HG02588 (cell line): ENCODE measurements around the gene TRAF3IP1.
A peak's percentile ranks its signal among the peaks of the same experiment; 100 is the strongest.
"Not testable (repeated sequence)": the region's sequence is repeated elsewhere in the genome, so short reads cannot be mapped to it uniquely, and the experiment has no call there.

ENCODE experiments used
- ATAC-seq: cut with Tn5 transposase; IDR thresholded peaks from one replicate; pipeline ENCODE4 v1.9.1; 2021; ENCODE audit warnings: mild to moderate bottlenecking, moderate library complexity; ENCODE audit not compliant: unreplicated experiment

TRAF3IP1 gene

GRCh38 chr2:238306672-238306998 lies 13.7 kb upstream of the TRAF3IP1 start:
- no peak for ATAC-seq

- ATAC-seq, result no peak
These were observed 12.1 kb upstream of the TRAF3IP1 start for GRCh38 chr2:238308177-238308576.

- ATAC-seq, result not testable (repeated sequence)
These were observed 9.6 kb upstream of the TRAF3IP1 start for GRCh38 chr2:238310721-238311120.

- ATAC-seq, result no peak
These were observed 6.9 kb upstream of the TRAF3IP1 start for GRCh38 chr2:238313289-238313990.

- ATAC-seq, result no peak
These were observed 6.3 kb upstream of the TRAF3IP1 start for GRCh38 chr2:238313991-238314350.

- no peak for ATAC-seq
These were observed 5.7 kb upstream of the TRAF3IP1 start for GRCh38 chr2:238314576-238314975.

- ATAC-seq, result no peak
These were observed 5.2 kb upstream of the TRAF3IP1 start for GRCh38 chr2:238315031-238315595.

GRCh38 chr2:238320648-238321281 lies 447 bp downstream of the TRAF3IP1 start:
- ATAC-seq, result peak; percentile 45

GRCh38 chr2:238321467-238321866 lies 1.1 kb downstream of the TRAF3IP1 start:
- ATAC-seq, result no peak

GRCh38 chr2:238322001-238322411 lies 1.7 kb downstream of the TRAF3IP1 start:
- ATAC-seq, result no peak

- ATAC-seq, result not testable (repeated sequence)
These were observed 3.9 kb downstream of the TRAF3IP1 start for GRCh38 chr2:238324248-238324647.

GRCh38 chr2:238325694-238326093 lies 5.4 kb downstream of the TRAF3IP1 start:
- ATAC-seq, result no peak

GRCh38 chr2:238326801-238327365 lies 6.6 kb downstream of the TRAF3IP1 start:
- ATAC-seq, result no peak

- ATAC-seq, result no peak
These were observed 7.4 kb downstream of the TRAF3IP1 start for GRCh38 chr2:238327751-238328150.

GRCh38 chr2:238330391-238330790 lies 10.1 kb downstream of the TRAF3IP1 start:
- ATAC-seq, result no peak

- ATAC-seq, result no peak
These were observed 11.6 kb downstream of the TRAF3IP1 start for GRCh38 chr2:238331916-238332315.

GRCh38 chr2:238334885-238335284 lies 14.6 kb downstream of the TRAF3IP1 start:
- no peak for ATAC-seq

- not testable (repeated sequence) for ATAC-seq
These were observed 15.3 kb downstream of the TRAF3IP1 start for GRCh38 chr2:238335591-238335990.

GRCh38 chr2:238336151-238336550 lies 15.8 kb downstream of the TRAF3IP1 start:
- ATAC-seq, result no peak

GRCh38 chr2:238336793-238337444 lies 16.6 kb downstream of the TRAF3IP1 start:
- no peak for ATAC-seq

- ATAC-seq, result no peak
These were observed 17.5 kb downstream of the TRAF3IP1 start for GRCh38 chr2:238337846-238338245.
